Activated naive CD8-positive, alpha-beta T cell (primary cell): ENCODE results near the gene SLC26A6.

Source experiments
- H3K27ac Mint-ChIP-seq: one replicate; pipeline ENCODE4 v1.8.0; 2021; ENCODE audit warnings: mixed read lengths
- H3K27me3 Mint-ChIP-seq: one replicate; pipeline ENCODE4 v1.8.0; 2021; ENCODE audit warnings: mixed read lengths
- H3K36me3 Mint-ChIP-seq: one replicate; pipeline ENCODE4 v1.8.0; 2021; ENCODE audit warnings: mixed read lengths
- H3K4me1 Mint-ChIP-seq: one replicate; pipeline ENCODE4 v1.8.0; 2021; ENCODE audit warnings: low read depth, mixed read lengths
- H3K4me3 Mint-ChIP-seq: one replicate; pipeline ENCODE4 v1.8.0; 2021; ENCODE audit warnings: mild to moderate bottlenecking, mixed read lengths
- H3K9me3 Mint-ChIP-seq: one replicate; pipeline ENCODE4 v1.8.0; 2021; ENCODE audit warnings: low read depth, mixed read lengths

SLC26A6 gene

DNA sequence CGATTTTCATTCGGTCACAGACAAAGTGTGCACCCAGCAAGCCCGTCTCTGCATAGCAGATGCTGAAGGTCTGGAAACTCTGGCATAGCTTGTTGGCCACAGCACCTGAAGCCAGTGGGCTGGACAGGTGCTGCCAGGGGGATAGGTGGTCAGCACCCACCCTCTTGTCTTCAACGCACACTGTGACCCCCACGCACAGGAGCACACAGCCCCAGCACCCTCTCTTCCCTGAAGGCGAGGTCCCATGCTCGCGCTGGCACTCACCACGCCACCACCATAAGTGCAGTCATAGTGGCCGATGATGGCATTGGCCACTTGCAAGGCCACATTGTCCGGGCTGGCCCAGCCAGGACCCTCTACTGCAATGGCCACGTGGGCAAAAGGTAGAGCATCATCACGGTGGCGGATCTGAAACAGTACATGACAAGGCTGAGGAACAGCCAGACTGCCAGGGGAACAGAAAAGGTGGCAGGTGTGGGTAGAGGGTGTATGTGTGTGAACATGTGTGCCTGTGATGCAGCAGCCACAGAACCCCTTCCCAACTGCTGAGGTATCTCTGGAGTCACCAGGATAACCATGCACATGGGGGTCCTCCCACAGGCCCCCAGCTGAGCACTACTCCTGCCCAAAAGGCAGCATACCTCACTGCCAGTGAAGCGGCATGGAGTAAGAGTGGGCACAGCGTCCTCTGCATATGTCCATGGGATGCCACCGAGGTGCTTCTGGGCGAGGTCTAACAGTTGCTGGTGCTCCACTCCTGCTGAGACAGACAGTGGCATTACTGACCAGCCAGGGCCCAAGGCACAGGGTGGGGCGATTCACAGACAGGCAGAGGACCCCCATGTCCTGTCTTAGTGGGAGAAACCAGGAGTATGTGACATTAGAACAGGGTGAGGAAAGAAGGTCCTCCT, 34.3 kb downstream of the SLC26A6 start:
- no peak overlapping the region for H3K4me3 Mint-ChIP-seq
- H3K27ac Mint-ChIP-seq: no peak overlapping the region
- H3K9me3 Mint-ChIP-seq: no peaks in the 10 kb centered on the region
- H3K36me3 Mint-ChIP-seq: peaks cover 4% of the 10 kb centered on the region
- peaks cover 2% of the 10 kb centered on the region for H3K27me3 Mint-ChIP-seq
- peaks cover 7% of the 10 kb centered on the region for H3K4me1 Mint-ChIP-seq

DNA sequence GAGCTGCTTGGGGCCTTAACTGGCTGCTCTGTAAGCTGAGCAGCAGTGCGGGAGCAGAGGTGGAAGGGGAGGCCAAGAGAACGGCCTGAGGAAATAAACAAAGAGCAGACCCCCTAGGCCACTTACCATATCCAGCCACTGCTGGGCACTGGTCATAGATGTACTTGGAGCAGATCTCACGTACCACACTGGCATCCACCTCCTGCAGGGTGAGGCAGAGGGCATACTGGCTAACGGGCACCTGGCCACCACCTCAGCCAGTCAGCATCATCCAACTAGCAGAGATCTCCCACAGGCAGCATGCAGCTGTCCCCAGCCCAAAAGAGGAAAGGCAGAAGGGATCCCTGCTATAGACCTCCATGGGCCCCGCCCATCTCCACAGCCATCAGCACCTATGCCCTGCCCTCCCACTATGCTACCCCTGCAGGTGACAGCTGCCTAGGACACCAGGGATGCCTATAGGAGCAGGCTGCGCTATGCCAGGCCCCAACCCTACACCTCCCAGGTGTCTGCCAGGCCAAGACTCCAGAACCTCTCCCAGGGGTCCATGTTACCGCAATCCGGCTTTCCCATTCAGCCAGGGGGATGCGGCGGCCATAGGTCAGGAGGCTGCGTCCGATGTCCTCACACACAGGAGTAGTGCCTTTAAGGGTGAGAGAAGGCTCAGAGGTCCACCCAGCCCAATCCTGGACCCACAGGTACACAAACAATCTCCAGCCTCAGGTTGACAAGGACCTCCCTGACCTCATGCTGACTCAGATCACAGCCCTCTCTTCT, 35.6 kb downstream of the SLC26A6 start:
- no peaks in the 10 kb centered on the region for H3K9me3 Mint-ChIP-seq
- peaks cover 4% of the 10 kb centered on the region for H3K36me3 Mint-ChIP-seq
- no peak overlapping the region for H3K27ac Mint-ChIP-seq
- H3K27me3 Mint-ChIP-seq: peaks cover 2% of the 10 kb centered on the region
- no peak overlapping the region for H3K4me3 Mint-ChIP-seq
- peaks cover 8% of the 10 kb centered on the region for H3K4me1 Mint-ChIP-seq

DNA sequence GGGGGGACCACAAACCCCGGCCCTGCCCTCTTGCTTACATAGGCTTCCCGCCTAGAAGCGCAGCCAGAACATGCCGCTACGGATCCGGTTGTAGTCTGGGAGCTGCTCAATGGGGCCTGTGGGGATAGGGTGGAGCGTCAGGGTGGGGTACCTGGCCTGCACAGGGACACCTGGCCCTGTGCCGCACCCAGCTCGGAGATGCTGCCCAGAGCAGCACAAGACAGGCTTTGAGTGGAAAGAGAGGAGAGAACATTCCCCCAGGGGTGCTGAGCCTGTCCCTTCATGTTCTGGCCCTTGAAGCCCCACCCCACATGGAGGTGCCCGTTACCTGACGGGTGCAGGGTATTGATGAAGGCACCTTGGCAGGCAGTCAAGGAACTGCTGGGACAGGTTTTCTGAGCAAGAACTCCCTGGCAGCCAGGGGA, 36.2 kb downstream of the SLC26A6 start:
- no peak overlapping the region for H3K27ac Mint-ChIP-seq
- H3K4me3 Mint-ChIP-seq: no peak overlapping the region
- peaks cover 4% of the 10 kb centered on the region for H3K36me3 Mint-ChIP-seq
- H3K9me3 Mint-ChIP-seq: no peaks in the 10 kb centered on the region
- H3K4me1 Mint-ChIP-seq: peaks cover 8% of the 10 kb centered on the region
- peaks cover 2% of the 10 kb centered on the region for H3K27me3 Mint-ChIP-seq

DNA sequence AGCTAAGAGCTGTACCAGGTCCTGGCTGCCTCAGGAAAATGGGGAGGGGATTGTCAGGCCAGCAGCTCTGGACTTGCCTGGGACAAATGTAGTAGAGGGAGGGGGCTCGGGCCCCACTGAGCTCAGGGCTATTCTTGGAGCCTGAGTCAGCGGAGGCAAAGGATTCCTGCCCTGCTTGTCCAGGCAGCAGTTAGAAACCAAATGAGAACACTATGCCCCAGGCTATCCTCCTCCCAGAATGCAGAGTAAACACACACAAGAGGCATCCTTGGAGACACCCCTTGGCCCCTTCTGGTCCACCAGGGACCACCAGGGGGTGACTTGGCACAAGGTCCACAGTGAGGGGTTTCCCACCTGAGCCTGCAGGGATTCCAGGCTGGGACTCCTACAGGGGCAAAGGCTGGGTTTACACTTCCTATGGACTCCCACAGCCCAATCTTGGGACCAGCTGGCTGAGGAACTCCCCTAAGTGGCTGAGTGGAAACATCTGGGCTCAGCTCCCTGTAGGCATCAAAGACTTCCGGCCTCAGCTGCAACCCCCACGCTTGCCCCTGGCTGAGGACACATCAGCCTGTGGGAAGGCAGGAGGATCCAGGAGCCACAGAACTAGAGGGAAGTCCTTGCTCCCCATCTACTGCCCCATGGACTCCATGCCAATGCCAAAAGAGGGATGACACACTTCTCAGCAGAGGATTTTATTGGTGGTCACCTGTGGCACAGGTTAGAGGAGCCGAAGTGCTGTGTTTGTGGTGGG, 36.8 kb downstream of the SLC26A6 start:
- H3K36me3 Mint-ChIP-seq: peaks cover 4% of the 10 kb centered on the region
- H3K27ac Mint-ChIP-seq: no peak overlapping the region
- H3K27me3 Mint-ChIP-seq: peaks cover 2% of the 10 kb centered on the region
- peaks cover 8% of the 10 kb centered on the region for H3K4me1 Mint-ChIP-seq
- H3K9me3 Mint-ChIP-seq: no peaks in the 10 kb centered on the region
- no peak overlapping the region for H3K4me3 Mint-ChIP-seq

DNA sequence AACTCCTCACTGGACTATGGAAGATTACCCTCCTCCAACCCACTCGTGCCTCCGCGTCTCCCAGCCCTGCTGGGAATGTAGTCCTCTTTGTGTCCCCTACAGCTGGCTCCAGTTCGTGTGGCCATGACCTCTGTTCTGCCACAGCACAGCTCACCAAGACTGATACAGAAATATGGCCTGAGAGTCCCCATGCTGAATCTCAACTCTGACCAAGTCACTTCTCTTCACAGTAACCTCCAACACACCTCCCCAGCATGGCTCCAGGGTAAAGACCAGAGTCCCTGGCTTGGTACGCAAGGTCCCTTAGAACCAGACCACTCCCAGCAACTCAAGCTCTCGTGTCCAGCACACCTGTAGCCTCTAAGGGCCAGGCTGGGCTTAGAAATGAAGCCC, 37.9 kb downstream of the SLC26A6 start:
- no peak overlapping the region for H3K4me3 Mint-ChIP-seq
- peak overlapping the region; percentile 64 for H3K27ac Mint-ChIP-seq
- H3K36me3 Mint-ChIP-seq: peaks cover 4% of the 10 kb centered on the region
- H3K4me1 Mint-ChIP-seq: peaks cover 8% of the 10 kb centered on the region
- H3K9me3 Mint-ChIP-seq: no peaks in the 10 kb centered on the region
- peaks cover 6% of the 10 kb centered on the region for H3K27me3 Mint-ChIP-seq

DNA sequence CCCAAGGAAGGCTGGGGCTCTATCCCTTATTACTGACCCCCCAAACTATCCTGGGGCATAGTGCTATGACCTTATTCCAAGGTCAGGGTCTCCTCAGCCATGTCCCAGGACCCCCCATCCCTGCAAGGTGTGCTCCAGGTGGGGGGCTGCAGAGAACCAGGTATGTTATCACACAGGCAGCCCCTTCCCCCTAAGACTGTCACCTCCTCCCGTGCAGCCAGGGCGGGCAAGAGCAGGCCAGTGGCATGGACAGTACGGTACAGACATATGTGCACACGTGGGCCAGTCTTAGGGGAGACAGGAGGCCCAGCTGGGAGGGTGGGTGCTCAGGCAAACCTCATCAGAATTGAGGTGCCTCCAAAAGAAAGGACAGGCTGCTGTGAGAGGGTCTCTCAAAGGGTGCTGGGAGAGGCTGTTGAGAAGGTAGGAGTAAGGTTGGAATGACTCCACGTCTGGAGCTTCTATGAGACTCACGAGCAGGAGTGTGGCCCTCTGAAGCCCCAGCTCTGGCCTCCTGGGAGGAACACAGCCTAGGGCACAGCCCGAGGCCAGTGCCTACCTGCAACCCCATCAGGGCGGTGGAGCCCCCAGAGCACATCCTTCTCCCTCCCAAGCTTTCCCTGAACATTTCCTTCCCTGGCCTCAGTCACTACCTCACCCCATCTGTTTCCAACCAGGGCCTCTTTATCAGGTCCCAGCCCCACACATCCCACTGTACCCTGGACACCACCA, 38.4 kb downstream of the SLC26A6 start:
- Mint-ChIP-seq H3K4me1 (peaks cover 8% of the 10 kb centered on the region), H3K27ac (no peak overlapping the region), H3K4me3 (no peak overlapping the region), H3K9me3 (no peaks in the 10 kb centered on the region), H3K27me3 (peaks cover 6% of the 10 kb centered on the region), H3K36me3 (peaks cover 4% of the 10 kb centered on the region)

DNA sequence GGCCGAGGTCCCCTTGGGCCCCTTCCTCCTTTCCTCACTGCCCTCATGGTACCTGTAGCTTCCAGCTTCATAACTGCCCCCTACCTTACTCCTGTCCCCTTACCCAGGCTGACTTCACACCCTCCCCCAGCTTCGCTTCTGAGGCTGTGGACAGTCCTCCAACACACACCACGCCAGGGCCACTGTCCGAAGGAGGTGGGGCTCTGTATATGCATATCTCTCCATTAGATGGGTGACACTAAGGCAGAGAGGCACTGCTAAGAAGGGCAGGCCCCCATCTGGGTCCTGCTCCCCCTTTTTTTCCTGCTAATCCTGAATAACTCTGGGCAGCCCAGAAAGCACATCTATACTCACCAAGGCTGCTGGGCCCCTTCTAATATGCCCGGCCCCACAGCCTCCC, 39.1 kb downstream of the SLC26A6 start:
- no peak overlapping the region for H3K27ac Mint-ChIP-seq
- peaks cover 8% of the 10 kb centered on the region for H3K4me1 Mint-ChIP-seq
- peak overlapping the region; percentile 17 for H3K4me3 Mint-ChIP-seq
- H3K27me3 Mint-ChIP-seq: peaks cover 6% of the 10 kb centered on the region
- H3K9me3 Mint-ChIP-seq: no peaks in the 10 kb centered on the region
- peaks cover 4% of the 10 kb centered on the region for H3K36me3 Mint-ChIP-seq

DNA sequence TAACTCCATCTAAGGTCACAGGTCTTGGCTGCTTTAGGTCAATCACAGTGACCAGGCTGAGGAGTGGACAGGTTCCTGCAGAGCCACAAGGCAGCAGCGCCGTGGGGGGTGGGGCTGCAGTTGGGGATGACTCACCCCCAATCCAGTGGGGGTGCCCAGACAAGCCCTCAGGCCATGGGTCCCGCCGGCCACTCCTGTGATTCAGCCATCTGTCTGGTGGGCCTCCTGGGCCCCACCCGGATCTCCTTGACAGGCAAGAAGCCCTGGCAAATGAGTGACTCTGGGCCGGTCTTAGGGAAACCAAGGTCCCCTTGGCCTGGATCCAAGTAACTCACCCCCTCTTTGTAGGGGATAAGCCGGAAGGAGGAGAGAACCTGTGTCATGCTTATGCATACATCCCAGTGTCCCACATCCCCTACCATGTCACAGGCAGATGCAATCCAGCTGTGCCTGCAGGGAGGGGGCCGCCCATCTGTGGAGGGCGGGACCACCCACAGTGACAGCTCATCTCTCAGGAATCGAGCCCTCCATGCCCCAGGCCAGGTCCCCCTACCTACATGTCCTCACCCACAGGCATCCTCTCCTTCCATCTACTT, 39.6 kb downstream of the SLC26A6 start:
- Mint-ChIP-seq H3K27ac (no peak overlapping the region), H3K4me1 (peaks cover 8% of the 10 kb centered on the region), H3K27me3 (peaks cover 9% of the 10 kb centered on the region), H3K9me3 (no peaks in the 10 kb centered on the region), H3K36me3 (peaks cover 6% of the 10 kb centered on the region), H3K4me3 (no peak overlapping the region)

DNA sequence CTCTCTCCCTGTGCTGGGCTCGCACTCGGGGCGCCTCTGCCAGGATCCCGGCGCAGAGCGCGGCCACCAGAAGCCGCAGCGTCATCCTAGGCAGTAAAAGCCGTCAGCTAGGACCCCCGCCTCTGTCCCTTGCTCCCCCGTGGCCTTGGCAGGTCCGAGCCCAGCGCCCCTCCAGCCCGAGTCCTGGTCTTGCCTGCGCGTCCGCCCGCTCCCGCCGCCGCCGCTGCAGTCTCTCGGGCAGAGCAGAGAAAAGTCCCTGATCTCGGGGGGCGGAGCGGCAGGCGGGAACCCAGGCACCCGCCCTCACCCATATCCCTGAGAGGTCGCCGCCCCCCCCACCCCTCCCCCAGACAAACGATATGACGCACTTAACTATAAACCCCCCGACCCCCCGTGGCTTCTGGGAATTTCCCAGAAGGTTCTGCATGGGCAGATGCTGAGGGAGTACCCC, 40.2 kb downstream of the SLC26A6 start, which contains the start of gene COL7A1:
TSS of gene COL7A1 (minus strand) at position 255 of the 451 bp plus-strand sequence. CDS start at position 85, 170 bp downstream.
- peak within 1 kb of the TSS; percentile 17 for H3K4me3 Mint-ChIP-seq
- no peak within 1 kb of the TSS for H3K27ac Mint-ChIP-seq
- peaks cover 9% of the 10 kb centered on the region for H3K27me3 Mint-ChIP-seq
- H3K4me1 Mint-ChIP-seq: peaks cover 8% of the 10 kb centered on the region
- H3K36me3 Mint-ChIP-seq: peaks cover 6% of the 10 kb centered on the region
- H3K9me3 Mint-ChIP-seq: no peaks in the 10 kb centered on the region

DNA sequence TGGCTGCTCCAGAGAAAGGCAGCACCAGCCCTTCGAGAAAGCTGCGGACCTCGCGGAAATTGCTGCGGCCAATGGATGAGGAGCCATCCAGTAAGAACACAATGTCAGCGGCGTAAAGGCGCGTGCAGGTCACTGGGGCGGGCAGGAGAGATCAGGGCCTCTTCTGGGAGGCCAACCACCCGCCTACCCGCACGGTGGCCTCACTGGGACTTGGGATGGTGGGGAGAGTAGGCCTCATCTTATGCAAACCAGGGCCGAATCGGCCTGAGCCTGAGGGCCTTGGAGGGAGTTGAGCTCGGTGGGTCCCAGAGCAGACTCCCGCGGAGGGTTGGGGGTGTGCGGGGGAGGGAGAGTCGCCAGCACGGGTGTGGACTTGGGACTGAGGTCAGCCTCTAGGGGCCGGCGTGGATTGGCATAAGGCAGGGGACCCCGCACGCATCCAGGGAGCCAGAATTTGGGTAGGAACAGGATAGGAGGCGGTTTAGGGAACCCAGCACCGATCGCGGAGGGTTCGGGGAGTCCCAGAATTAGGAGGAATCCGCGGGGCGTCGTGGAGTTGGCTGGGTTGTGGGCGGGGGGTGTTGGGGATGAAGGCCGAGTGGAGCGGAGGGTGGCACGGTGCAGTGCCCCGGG, 40.7 kb downstream of the SLC26A6 start:
- H3K4me1 Mint-ChIP-seq: peaks cover 8% of the 10 kb centered on the region
- no peak overlapping the region for H3K27ac Mint-ChIP-seq
- H3K9me3 Mint-ChIP-seq: no peaks in the 10 kb centered on the region
- H3K36me3 Mint-ChIP-seq: peaks cover 6% of the 10 kb centered on the region
- H3K27me3 Mint-ChIP-seq: peaks cover 11% of the 10 kb centered on the region
- H3K4me3 Mint-ChIP-seq: no peak overlapping the region

DNA sequence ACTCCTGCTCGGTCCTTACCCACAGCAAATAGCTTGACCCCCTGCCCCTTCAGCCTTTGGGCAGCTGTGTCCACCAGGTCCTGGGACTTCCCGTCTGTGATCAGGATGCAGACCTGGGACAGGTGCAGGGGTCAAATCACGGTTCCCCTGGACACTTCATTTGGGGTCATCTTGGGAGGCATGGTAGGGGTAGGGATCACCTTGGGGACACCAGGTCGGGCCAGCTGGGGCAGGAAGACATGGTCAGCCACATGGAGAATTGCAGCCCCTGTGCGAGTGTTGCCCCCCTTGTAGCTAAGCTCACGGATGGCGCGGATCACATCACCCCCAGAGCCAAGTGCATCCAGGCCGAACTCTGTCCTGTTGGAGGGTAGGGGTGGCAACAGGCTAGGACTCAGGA, 41.9 kb downstream of the SLC26A6 start:
- Mint-ChIP-seq H3K9me3 (no peaks in the 10 kb centered on the region), H3K4me1 (peaks cover 6% of the 10 kb centered on the region), H3K36me3 (peaks cover 6% of the 10 kb centered on the region), H3K27me3 (peaks cover 18% of the 10 kb centered on the region), H3K27ac (no peak overlapping the region), H3K4me3 (no peak overlapping the region)

DNA sequence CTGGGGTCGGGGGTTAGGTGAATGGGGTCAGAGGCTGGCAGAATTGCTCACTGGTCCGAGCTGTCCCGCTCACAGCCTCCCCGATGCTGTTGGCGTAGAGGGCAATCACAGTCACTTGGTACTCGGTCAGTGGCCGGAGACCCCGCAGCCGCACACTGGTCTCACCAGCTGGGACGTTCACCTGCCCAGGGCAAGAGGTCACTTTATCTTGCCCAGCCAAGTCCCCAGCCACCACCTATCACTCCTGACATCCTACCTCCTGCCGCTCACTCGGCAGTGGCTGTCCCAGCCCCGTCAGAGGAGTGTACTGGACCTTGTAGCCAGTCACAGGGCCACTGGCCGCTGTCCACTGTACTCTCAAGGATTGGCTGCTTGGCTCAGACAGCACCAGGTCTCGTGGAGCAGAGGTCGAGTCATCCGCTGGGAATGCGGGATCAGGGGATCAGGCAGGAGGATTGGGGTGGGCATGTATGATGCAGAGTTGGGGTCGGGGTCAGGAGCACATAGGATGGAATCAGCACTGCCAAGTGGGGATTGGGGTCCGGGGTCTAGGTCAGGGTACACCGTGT, 42.7 kb downstream of the SLC26A6 start:
- Mint-ChIP-seq H3K27me3 (peaks cover 18% of the 10 kb centered on the region), H3K4me3 (no peak overlapping the region)

DNA sequence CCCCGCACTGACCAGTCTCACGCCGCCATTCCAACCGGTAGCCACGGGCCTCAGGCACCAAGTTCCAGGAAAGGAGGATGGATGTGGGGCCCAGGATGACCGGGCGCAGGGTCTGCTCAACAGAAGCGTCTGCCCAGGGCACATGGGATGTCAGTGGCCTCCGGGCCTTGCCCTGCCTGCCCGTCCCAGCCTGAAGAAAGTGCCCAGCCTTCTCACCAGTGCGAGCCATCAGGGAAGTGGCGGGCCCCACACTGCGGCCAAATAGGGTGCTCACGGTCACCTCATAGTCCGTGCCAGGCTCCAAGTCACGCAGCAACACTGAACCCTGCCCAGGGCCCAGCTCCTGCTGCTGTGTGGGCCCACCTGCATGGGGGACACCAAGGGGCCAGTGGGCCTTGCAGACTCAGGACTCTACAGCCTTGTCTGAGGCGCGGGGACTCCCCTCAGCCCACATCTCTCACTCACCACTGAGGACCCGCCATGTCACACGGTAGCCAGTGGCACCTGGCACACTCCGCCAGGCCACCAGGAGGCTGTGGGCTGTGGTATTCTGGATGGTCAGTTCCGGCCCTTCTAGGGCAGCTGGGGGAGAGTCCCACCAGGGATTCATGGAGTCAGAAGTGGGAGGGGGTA, 43.3 kb downstream of the SLC26A6 start:
- Mint-ChIP-seq H3K4me3 (no peak overlapping the region), H3K27me3 (peaks cover 20% of the 10 kb centered on the region), H3K9me3 (no peaks in the 10 kb centered on the region), H3K36me3 (peaks cover 2% of the 10 kb centered on the region), H3K4me1 (peaks cover 3% of the 10 kb centered on the region), H3K27ac (no peak overlapping the region)

More for the DNA sequence above, 42.7 kb downstream of the SLC26A6 start:
- peaks cover 6% of the 10 kb centered on the region for H3K4me1 Mint-ChIP-seq
- peaks cover 6% of the 10 kb centered on the region for H3K36me3 Mint-ChIP-seq
- H3K9me3 Mint-ChIP-seq: no peaks in the 10 kb centered on the region
- no peak overlapping the region for H3K27ac Mint-ChIP-seq
